Calu3 (cell line): ENCODE results near the gene EFCC1. TPM values are rescaled to one million over a fixed set of nuclear protein-coding genes. Genes with fewer than 3 reads are reported as not detected.

Experiments
- BruUV-seq: library from RNA; stranded (reverse); fragments of 400-500 nt; replicated peaks from 2 replicates; lab custom pipeline; 2021; lab: Mats Ljungman, UMichigan
- CTCF ChIA-PET: fragments of 300-600 bp; sonication (Branson Sonifier 250); formaldehyde crosslinking; loops from one replicate; lab custom pipeline; 2022; ENCODE audit warnings: antibody characterized with exemption; lab: Charles Lee
- DNase-seq: peaks from one replicate; pipeline ENCODE4 v3.0.0; 2022
- H3K27ac Mint-ChIP-seq: one replicate; pipeline ENCODE4 v1.8.0; 2022; ENCODE audit warnings: mixed read lengths; ENCODE audit not compliant: unreplicated experiment
- H3K27me3 Mint-ChIP-seq: one replicate; pipeline ENCODE4 v1.8.0; 2022; ENCODE audit warnings: mixed read lengths; ENCODE audit not compliant: unreplicated experiment
- H3K36me3 Mint-ChIP-seq: one replicate; pipeline ENCODE4 v1.8.0; 2022; ENCODE audit warnings: mild to moderate bottlenecking, moderate library complexity, mixed read lengths; ENCODE audit not compliant: insufficient read depth, unreplicated experiment
- H3K4me1 Mint-ChIP-seq: one replicate; pipeline ENCODE4 v1.8.0; 2022; ENCODE audit warnings: mild to moderate bottlenecking, low read depth, mixed read lengths; ENCODE audit not compliant: unreplicated experiment
- H3K4me3 Mint-ChIP-seq: one replicate; pipeline ENCODE4 v1.8.0; 2022; ENCODE audit warnings: mild to moderate bottlenecking, low read depth, moderate library complexity, mixed read lengths; ENCODE audit not compliant: unreplicated experiment
- H3K9me3 Mint-ChIP-seq: one replicate; pipeline ENCODE4 v1.8.0; 2022; ENCODE audit warnings: low read depth, mixed read lengths; ENCODE audit not compliant: unreplicated experiment
- CTCF ChIP-seq: fragments of 200-600 bp; IDR thresholded peaks from one replicate; pipeline ENCODE4 v1.8.0; 2022; ENCODE audit warnings: antibody characterized with exemption; ENCODE audit not compliant: unreplicated experiment
- intact Hi-C: fragments of 100-400 bp; cut with micrococcal nuclease; formaldehyde crosslinking; loops from one replicate; pipeline ENCODE4 v1.10.0; 2022; ENCODE audit not compliant: unreplicated experiment
- total RNA-seq: library from RNA; stranded (reverse); gene quantifications from 2 replicates; pipeline ENCODE4 v1.2.3, GENCODE V29; 2022

Gene EFCC1
- total RNA-seq, 1 experiment from 2014 or later, result not detected

GRCh38 chr3:128999102-128999501, 2.0 kb upstream of the EFCC1 start:
- TF ChIP-seq CTCF, result no peak
- Mint-ChIP-seq H3K36me3 (peaks cover 3% of the 10 kb centered on the region), H3K4me3 (no peak overlapping the region), H3K9me3 (no peaks in the 10 kb centered on the region), H3K27ac (no peak overlapping the region), H3K27me3 (peaks cover 91% of the 10 kb centered on the region), H3K4me1 (peaks cover 16% of the 10 kb centered on the region)
- intact Hi-C loops, result no loop called here
- DNase-seq, result no peak
- CTCF ChIA-PET, result interaction anchor here (0.6 to 2.0 kb wide), 4 partner anchors 8 to 348 kb away, joined by 3 to 13 read pairs (median 4); no protein-coding TSS in a partner anchor
- no TSS peak for BruUV-seq

- no TSS peak for BruUV-seq
- CTCF ChIA-PET, result interaction anchor here (0.7 kb wide), 1 partner anchor 16 kb away, joined by 5 read pairs; no protein-coding TSS in a partner anchor
- Mint-ChIP-seq H3K27me3 (peaks cover 75% of the 10 kb centered on the region), H3K36me3 (no peaks in the 10 kb centered on the region), H3K4me3 (no peak overlapping the region), H3K9me3 (no peaks in the 10 kb centered on the region), H3K27ac (no peak overlapping the region), H3K4me1 (peaks cover 20% of the 10 kb centered on the region)
- no peak for TF ChIP-seq CTCF
- no peak for DNase-seq
- intact Hi-C loops, result no loop called here
Measured at GRCh38 chr3:129000742-129001100, 383 bp upstream of the EFCC1 start.

GRCh38 chr3:129001806-129002572, 885 bp downstream of the EFCC1 start:
- Mint-ChIP-seq H3K4me3 (no peak overlapping the region), H3K27me3 (peaks cover 65% of the 10 kb centered on the region), H3K4me1 (peaks cover 21% of the 10 kb centered on the region), H3K9me3 (no peaks in the 10 kb centered on the region), H3K27ac (no peak overlapping the region), H3K36me3 (no peaks in the 10 kb centered on the region)
- intact Hi-C loops, result no loop called here
- CTCF ChIA-PET, result interaction anchor here (0.6 kb wide), 1 partner anchor 14 kb away, joined by 4 read pairs; no protein-coding TSS in a partner anchor
- no peak for TF ChIP-seq CTCF
- no peak for DNase-seq
- no TSS peak for BruUV-seq

- peaks cover 21% of the 10 kb centered on the region for H3K4me1 Mint-ChIP-seq
- H3K4me3 Mint-ChIP-seq, result peak overlapping the region; percentile 56
- H3K27me3 Mint-ChIP-seq, result peaks cover 65% of the 10 kb centered on the region
- CTCF ChIA-PET, result interaction anchor here (0.6 to 1.6 kb wide), 6 partner anchors 9 to 49 kb away, joined by 3 to 24 read pairs (median 6); partner anchors contain the start of gene CFAP92
- H3K36me3 Mint-ChIP-seq, result no peaks in the 10 kb centered on the region
- BruUV-seq, result no TSS peak
- no peak for DNase-seq
- no peaks in the 10 kb centered on the region for H3K9me3 Mint-ChIP-seq
- H3K27ac Mint-ChIP-seq, result peak overlapping the region; percentile 30
- intact Hi-C loops, result no loop called here
- no peak for TF ChIP-seq CTCF
Measured at GRCh38 chr3:129002573-129003569, 1.8 kb downstream of the EFCC1 start.
